Neural cell (in vitro differentiated cells): ENCODE measurements around the gene HECW1. TPM values are rescaled to one million over a fixed set of nuclear protein-coding genes. Genes with fewer than 3 reads are reported as not detected.

Experiments
- H2AFZ ChIP-seq: fragments of 200-600, 300-800 bp; sonication (generic), shearing (Covaris generic); 2 replicates; pipeline ENCODE4 v1.6.0; 2014; ENCODE audit warnings: low read depth, mild to moderate bottlenecking, antibody characterized with exemption, low read length, moderate library complexity
- H3F3A ChIP-seq: fragments of 200-600 bp; shearing (Covaris generic); 2 replicates; pipeline ENCODE4 v1.6.1; 2016; ENCODE audit warnings: mild to moderate bottlenecking, moderate library complexity, mixed read lengths, antibody characterized with exemption, low read length; ENCODE audit not compliant: insufficient read depth, poor library complexity, severe bottlenecking
- H3K27ac ChIP-seq: fragments of 200-600, 300-800 bp; sonication (generic), shearing (Covaris generic); 2 replicates; pipeline ENCODE4 v1.5.1; 2014; ENCODE audit warnings: mild to moderate bottlenecking, low read length, moderate library complexity
- H3K27me3 ChIP-seq: fragments of 300-800, 200-600 bp; sonication (generic), shearing (Covaris generic); 2 replicates; pipeline ENCODE4 v1.6.0; 2014; ENCODE audit warnings: mild to moderate bottlenecking, low read depth, low read length, moderate library complexity; ENCODE audit not compliant: insufficient read depth
- H3K36me3 ChIP-seq: fragments of 300-800, 200-600 bp; sonication (generic), shearing (Covaris generic); 2 replicates; pipeline ENCODE4 v1.5.1; 2014; ENCODE audit warnings: mild to moderate bottlenecking, antibody characterized with exemption, low read length, moderate library complexity; ENCODE audit not compliant: insufficient read depth
- H3K4me2 ChIP-seq: fragments of 300-800, 200-600 bp; sonication (generic), shearing (Covaris generic); 2 replicates; pipeline ENCODE4 v1.6.0; 2014; ENCODE audit warnings: mild to moderate bottlenecking, low read length
- H3K4me3 ChIP-seq: fragments of 300-800, 200-600 bp; sonication (generic), shearing (Covaris generic); 2 replicates; pipeline ENCODE4 v1.5.1; 2014; ENCODE audit warnings: mild to moderate bottlenecking, low read length, moderate library complexity
- H3K79me2 ChIP-seq: fragments of 200-600 bp; shearing (Covaris generic); replicated peaks from 2 replicates; pipeline ENCODE4 v1.6.0; 2014; ENCODE audit warnings: mild to moderate bottlenecking, low read length, moderate library complexity; ENCODE audit not compliant: insufficient read depth
- H3K9ac ChIP-seq: fragments of 300-800, 200-600 bp; sonication (generic), shearing (Covaris generic); 2 replicates; pipeline ENCODE4 v1.6.1; 2016; ENCODE audit warnings: mild to moderate bottlenecking, low read length, mixed read lengths
- H3K9me2 ChIP-seq: fragments of 200-600 bp; shearing (Covaris generic); 2 replicates; pipeline ENCODE4 v1.6.1; 2016; ENCODE audit warnings: mild to moderate bottlenecking, low read length, mixed read lengths; ENCODE audit not compliant: insufficient read depth
- H3K9me3 ChIP-seq: fragments of 200-600, 300-800 bp; sonication (generic), shearing (Covaris generic); 2 replicates; pipeline ENCODE4 v1.6.1; 2016; ENCODE audit warnings: mild to moderate bottlenecking, mixed run types, low read length, moderate library complexity, mixed read lengths
- H4K20me1 ChIP-seq: fragments of 200-600 bp; shearing (Covaris generic); 2 replicates; pipeline ENCODE4 v1.6.1; 2016; ENCODE audit warnings: mild to moderate bottlenecking, mixed run types; ENCODE audit not compliant: insufficient read depth
- CTCF ChIP-seq: fragments of 450-650 bp; IDR thresholded peaks from 2 replicates; pipeline ENCODE4 v1.5.1; 2014; ENCODE audit warnings: antibody characterized with exemption, mild to moderate bottlenecking, moderate library complexity; ENCODE audit not compliant: poor library complexity, severe bottlenecking
- EP300 ChIP-seq: fragments of 450-650 bp; conservative IDR thresholded peaks from 2 replicates; pipeline ENCODE4 v1.6.1; 2014; ENCODE audit warnings: antibody characterized with exemption, mild to moderate bottlenecking, moderate library complexity; ENCODE audit not compliant: poor library complexity, severe bottlenecking
- EZH2 ChIP-seq: fragments of 200-600, 300-800 bp; shearing (Covaris generic), sonication (generic); IDR thresholded peaks from 2 replicates; pipeline ENCODE4 v1.6.1; 2014; ENCODE audit warnings: antibody characterized with exemption, low read length, borderline replicate concordance, mild to moderate bottlenecking; ENCODE audit not compliant: insufficient read depth, poor library complexity, severe bottlenecking
- MXI1 ChIP-seq: fragments of 450-650 bp; conservative IDR thresholded peaks from 2 replicates; pipeline ENCODE4 v1.6.1; 2014; ENCODE audit warnings: antibody characterized with exemption, mild to moderate bottlenecking; ENCODE audit not compliant: poor library complexity, severe bottlenecking
- POLR2AphosphoS5 ChIP-seq: IDR thresholded peaks from 2 replicates; pipeline ENCODE4 v1.6.1; 2012
- RAD21 ChIP-seq: fragments of 450-650 bp; conservative IDR thresholded peaks from 2 replicates; pipeline ENCODE4 v1.6.1; 2014; ENCODE audit warnings: antibody characterized with exemption, mild to moderate bottlenecking, moderate library complexity
- REST ChIP-seq: IDR thresholded peaks from 2 replicates; pipeline ENCODE4 v1.6.1; 2012; ENCODE audit warnings: borderline replicate concordance
- SMC3 ChIP-seq: fragments of 450-650 bp; conservative IDR thresholded peaks from 2 replicates; pipeline ENCODE4 v1.6.1; 2014; ENCODE audit warnings: antibody characterized with exemption, mild to moderate bottlenecking, moderate library complexity; ENCODE audit not compliant: poor library complexity
- TAF1 ChIP-seq: IDR thresholded peaks from 2 replicates; pipeline ENCODE4 v1.6.1; 2012; ENCODE audit warnings: low read depth
- polyA plus RNA-seq: library from polyadenylated mRNA; depleted of rRNA; stranded (reverse); fragments of >200 nt; gene quantifications from 2 replicates; pipeline ENCODE4 v1.2.3, GENCODE V29; 2014

The HECW1 gene
- polyA plus RNA-seq, 1 donor from 2014 or later, result 13.8 TPM

GRCh38 chr7:43332193-43332796 is 219.8 kb downstream of the HECW1 start:
- Histone ChIP-seq H3K4me3 (no peak overlapping the region), H3K27me3 (no peaks in the 10 kb centered on the region), H4K20me1 (no peaks in the 10 kb centered on the region), H3K9ac (no peak overlapping the region), H3K9me2 (no peaks in the 10 kb centered on the region), H3K4me2 (no peak overlapping the region), H3K79me2 (no peaks in the 10 kb centered on the region), H3K9me3 (no peaks in the 10 kb centered on the region), H3K36me3 (no peaks in the 10 kb centered on the region), H2AFZ (no peak overlapping the region), H3K27ac (no peak overlapping the region), H3F3A (no peaks in the 10 kb centered on the region)
- TF ChIP-seq MXI1 (no peak), TAF1 (no peak), RAD21 (no peak), EP300 (no peak), EZH2 (no peak), SMC3 (no peak), REST (no peak), CTCF (no peak), POLR2AphosphoS5 (no peak)

GRCh38 chr7:43337191-43337590 is 224.7 kb downstream of the HECW1 start:
- H3K79me2 ChIP-seq, result no peaks in the 10 kb centered on the region
- H3K9ac ChIP-seq, result no peak overlapping the region
- H3K36me3 ChIP-seq, result no peaks in the 10 kb centered on the region
- H3K4me3 ChIP-seq, result no peak overlapping the region
- no peaks in the 10 kb centered on the region for H3K9me3 ChIP-seq
- H2AFZ ChIP-seq, result no peak overlapping the region
- H3F3A ChIP-seq, result no peaks in the 10 kb centered on the region
- H3K27ac ChIP-seq, result no peak overlapping the region
- H3K27me3 ChIP-seq, result no peaks in the 10 kb centered on the region
- no peak overlapping the region for H3K4me2 ChIP-seq
- TF ChIP-seq EZH2 (no peak), POLR2AphosphoS5 (no peak), EP300 (no peak), SMC3 (no peak), REST (no peak), TAF1 (no peak), MXI1 (no peak), CTCF (no peak), RAD21 (no peak)
- H3K9me2 ChIP-seq, result no peaks in the 10 kb centered on the region
- no peaks in the 10 kb centered on the region for H4K20me1 ChIP-seq
